Measurements from ENCODE around the gene SLC2A9.
A peak's percentile ranks its signal among the peaks of the same experiment; 100 is the strongest.
"Not testable (repeated sequence)": the region's sequence is repeated elsewhere in the genome, so short reads cannot be mapped to it uniquely, and the experiment has no call there.

The SLC2A9 gene

DNA sequence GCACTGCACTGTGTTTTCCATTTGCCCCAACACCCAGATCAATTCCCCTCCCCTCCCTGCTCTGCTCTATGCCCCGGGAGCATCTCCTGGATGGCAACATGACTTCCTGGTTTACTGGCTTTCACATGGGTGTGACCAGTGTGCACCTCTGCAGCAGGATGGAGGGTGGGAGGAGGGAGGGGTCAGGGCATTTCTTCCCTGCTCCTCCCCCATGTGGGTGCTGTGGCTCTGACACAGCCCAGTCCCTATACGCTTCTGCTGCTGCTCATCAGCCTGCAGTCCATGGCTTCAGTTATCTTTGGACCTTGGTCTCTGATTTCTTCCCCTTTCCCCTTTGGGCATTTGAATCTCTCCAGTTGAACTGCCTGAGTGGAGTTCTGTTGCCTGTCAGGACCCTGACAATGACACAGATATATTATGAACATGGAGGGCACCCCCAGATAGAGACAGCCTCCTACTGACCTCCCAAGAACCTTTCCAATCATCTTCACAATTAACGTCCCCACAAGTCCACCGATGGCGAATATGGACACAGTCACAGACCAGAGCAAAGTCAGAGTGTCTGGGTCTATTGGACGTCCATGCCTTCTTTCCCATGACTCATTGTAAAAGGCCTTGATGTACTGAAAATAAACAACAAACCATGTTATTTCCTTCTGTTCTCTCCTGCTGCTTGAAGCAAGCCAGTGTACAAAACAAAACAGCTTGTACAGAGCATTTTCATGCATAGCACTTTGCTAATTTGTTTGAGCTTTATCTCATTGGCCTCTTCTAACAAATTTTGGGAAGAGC, 24.8 kb downstream of the SLC2A9 start:
- no peak overlapping the region for H3K27ac ChIP-seq (ENCODE audit: low read depth, low read length)
- H3K4me1 ChIP-seq (ENCODE audit: control insufficient read depth, insufficient read depth, low read length, unreplicated experiment): peaks cover 16% of the 10 kb centered on the region
- no peaks in the 10 kb centered on the region for H3K36me3 ChIP-seq (ENCODE audit: insufficient read depth, low read length)
- H3K79me2 ChIP-seq (ENCODE audit: control insufficient read depth, insufficient read depth, low read length, unreplicated experiment): no peaks in the 10 kb centered on the region
- peak overlapping the region; percentile 4 for H2AFZ ChIP-seq (ENCODE audit: low read length, unreplicated experiment)
- H3K27me3 ChIP-seq (ENCODE audit: insufficient read depth, low read length): no peaks in the 10 kb centered on the region
- no peak overlapping the region for H3K4me3 ChIP-seq (ENCODE audit: low read depth, low read length)

DNA sequence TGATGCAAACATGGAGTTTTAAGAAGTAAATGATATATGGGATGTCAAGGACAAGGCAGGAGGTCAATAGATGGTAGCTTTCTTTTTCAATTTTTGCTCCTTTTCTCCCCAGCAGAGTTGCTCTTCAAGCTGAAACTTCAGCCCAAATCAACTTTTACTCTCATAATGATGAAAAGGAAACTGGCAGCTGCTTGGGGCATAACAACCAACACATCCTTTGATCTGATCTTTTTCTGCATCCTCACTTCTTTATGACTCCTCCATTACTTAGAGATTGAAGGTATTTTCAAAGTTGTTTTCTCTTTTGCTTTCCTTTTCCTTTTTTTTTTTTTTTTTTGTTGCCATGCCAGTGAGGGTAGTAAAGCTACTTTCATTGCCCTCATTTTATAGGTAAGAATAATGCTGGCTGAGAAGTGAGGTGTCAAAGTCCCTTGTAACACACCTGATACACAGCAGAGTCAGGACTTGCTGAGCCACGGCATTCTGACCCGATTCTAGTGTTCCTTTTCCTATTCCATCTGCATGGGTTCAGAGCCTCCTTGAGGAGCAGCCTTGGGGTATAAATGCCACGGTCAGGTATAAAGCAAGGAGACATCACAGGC, 26.9 kb downstream of the SLC2A9 start:
- H3K36me3 ChIP-seq (ENCODE audit: insufficient read depth, low read length): no peaks in the 10 kb centered on the region
- H3K79me2 ChIP-seq (ENCODE audit: control insufficient read depth, insufficient read depth, low read length, unreplicated experiment): no peaks in the 10 kb centered on the region
- no peak overlapping the region for H3K4me3 ChIP-seq (ENCODE audit: low read depth, low read length)
- H3K27ac ChIP-seq (ENCODE audit: low read depth, low read length): no peak overlapping the region
- H3K4me1 ChIP-seq (ENCODE audit: control insufficient read depth, insufficient read depth, low read length, unreplicated experiment): peaks cover 10% of the 10 kb centered on the region
- H2AFZ ChIP-seq (ENCODE audit: low read length, unreplicated experiment): no peak overlapping the region
- H3K27me3 ChIP-seq (ENCODE audit: insufficient read depth, low read length): no peaks in the 10 kb centered on the region; the same call in 1 of the 2 replicates

DNA sequence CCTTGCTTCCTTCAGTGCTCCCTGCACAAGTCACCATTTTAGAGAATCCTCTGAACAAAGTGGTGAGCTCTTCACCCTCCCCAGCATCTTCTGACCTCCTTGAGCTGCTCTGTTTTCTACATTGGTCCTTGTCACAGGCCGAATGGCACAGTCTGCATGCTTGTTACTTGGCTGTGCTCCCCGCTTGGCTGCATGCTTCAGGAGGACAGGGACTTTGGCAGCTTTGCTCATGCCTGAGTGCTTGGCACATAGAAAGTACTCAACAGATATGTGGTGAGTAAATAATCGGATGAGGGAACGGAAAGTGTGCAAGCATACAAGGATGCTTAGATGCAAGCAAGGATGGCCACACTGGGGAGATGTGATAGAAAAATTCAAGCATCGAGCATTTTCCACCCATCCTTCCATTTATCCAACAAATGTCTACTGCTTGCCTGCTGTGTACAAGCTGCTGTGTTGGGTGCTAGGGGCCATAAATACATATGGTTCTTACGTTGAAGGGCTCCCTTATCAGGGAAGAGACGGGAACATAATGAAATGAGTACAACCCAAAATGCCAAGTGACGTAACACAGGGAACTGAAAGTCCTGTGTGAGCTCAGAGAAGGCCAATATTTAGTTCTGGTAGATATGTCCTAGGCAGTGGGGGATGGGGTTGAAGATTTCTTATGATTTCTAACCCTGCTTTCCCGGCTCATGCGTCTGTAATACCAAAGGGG, 31.2 kb downstream of the SLC2A9 start:
- Histone ChIP-seq H3K36me3 (ENCODE audit: insufficient read depth, low read length) (no peaks in the 10 kb centered on the region), H3K79me2 (ENCODE audit: control insufficient read depth, insufficient read depth, low read length, unreplicated experiment) (no peaks in the 10 kb centered on the region), H3K27ac (ENCODE audit: low read depth, low read length) (no peak overlapping the region)

DNA sequence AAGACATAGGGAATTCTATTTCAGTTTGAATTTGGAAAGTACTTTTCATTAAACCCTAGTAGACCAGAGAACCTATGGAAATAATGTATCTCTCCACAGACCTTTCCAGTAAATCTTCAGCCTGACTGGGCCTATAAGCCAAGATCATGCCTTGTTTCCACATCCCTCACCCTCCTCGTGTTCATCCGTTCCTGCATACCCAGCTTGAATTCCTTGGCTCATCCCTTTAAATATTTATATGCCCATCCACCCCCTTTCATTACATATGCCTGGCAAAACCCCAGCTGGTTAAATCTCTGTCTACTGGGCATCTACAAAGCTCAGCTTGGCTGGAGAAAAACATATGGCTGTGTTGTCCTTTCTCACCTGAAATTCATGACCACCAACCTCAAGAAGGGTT, 32.4 kb downstream of the SLC2A9 start:
- Histone ChIP-seq H3K4me3 (ENCODE audit: low read depth, low read length) (no peak overlapping the region), H3K79me2 (ENCODE audit: control insufficient read depth, insufficient read depth, low read length, unreplicated experiment) (no peaks in the 10 kb centered on the region), H2AFZ (ENCODE audit: low read length, unreplicated experiment) (no peak overlapping the region), H3K27me3 (ENCODE audit: insufficient read depth, low read length) (no peaks in the 10 kb centered on the region; the same call in 1 of the 2 replicates), H3K27ac (ENCODE audit: low read depth, low read length) (no peak overlapping the region), H3K4me1 (ENCODE audit: control insufficient read depth, insufficient read depth, low read length, unreplicated experiment) (no peaks in the 10 kb centered on the region), H3K36me3 (ENCODE audit: insufficient read depth, low read length) (no peaks in the 10 kb centered on the region)

More for the DNA sequence above, 31.2 kb downstream of the SLC2A9 start:
- Histone ChIP-seq H3K4me3 (ENCODE audit: low read depth, low read length) (no peak overlapping the region), H2AFZ (ENCODE audit: low read length, unreplicated experiment) (no peak overlapping the region), H3K4me1 (ENCODE audit: control insufficient read depth, insufficient read depth, low read length, unreplicated experiment) (no peaks in the 10 kb centered on the region), H3K27me3 (ENCODE audit: insufficient read depth, low read length) (no peaks in the 10 kb centered on the region; the same call in 1 of the 2 replicates)

DNA sequence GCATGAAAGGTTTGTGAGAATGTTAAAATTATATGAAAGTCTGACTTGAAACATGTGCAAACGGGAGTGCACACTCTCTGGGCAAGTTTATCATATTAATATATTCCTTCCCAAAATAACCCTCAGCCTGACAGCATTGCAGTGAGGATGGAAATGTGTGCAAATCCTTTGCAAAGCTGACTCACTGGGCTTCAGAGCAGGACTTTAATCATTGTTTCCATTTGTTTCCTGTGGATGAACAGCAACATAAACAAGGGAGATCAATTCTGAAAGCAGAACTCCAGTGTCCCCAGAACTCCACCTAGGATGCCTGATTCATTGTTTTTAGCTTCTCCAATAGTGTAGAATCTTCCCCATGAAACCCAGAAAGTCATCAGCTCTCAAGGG, 32.9 kb downstream of the SLC2A9 start:
- Histone ChIP-seq H3K36me3 (ENCODE audit: insufficient read depth, low read length) (no peaks in the 10 kb centered on the region), H3K27ac (ENCODE audit: low read depth, low read length) (no peak overlapping the region), H3K79me2 (ENCODE audit: control insufficient read depth, insufficient read depth, low read length, unreplicated experiment) (no peaks in the 10 kb centered on the region), H3K27me3 (ENCODE audit: insufficient read depth, low read length) (no peaks in the 10 kb centered on the region; the same call in 1 of the 2 replicates), H3K4me1 (ENCODE audit: control insufficient read depth, insufficient read depth, low read length, unreplicated experiment) (no peaks in the 10 kb centered on the region), H2AFZ (ENCODE audit: low read length, unreplicated experiment) (no peak overlapping the region), H3K4me3 (ENCODE audit: low read depth, low read length) (no peak overlapping the region)

DNA sequence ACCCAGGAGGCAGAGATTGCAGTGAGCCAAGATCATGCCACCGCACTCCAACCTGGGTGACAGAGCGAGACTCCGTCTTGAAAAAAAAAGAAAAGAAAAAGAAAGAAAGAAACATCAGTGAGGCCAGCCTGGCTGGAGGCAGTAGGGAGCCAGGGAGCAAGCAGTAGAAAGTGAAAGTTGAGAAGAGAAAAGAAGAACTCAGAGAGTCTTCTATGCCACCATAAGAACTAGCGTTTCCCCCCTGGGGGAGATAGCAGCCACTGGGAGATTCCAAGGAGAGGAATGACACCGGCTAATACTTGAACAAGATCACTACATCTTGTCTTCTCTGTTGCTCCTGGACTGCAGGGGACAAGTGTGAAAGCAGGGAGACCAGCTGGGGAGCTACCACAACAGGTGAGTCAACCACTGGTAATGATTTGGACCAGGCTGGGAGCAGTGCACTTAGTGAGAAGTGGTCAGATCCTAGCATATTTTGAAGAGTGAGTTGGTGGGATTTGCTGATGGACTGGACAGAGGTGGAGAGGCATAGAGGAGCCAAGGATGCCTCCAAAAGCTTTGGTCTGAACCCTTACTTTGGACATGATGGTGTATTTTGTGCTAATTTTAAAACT, 33.4 kb downstream of the SLC2A9 start:
- Histone ChIP-seq H3K79me2 (ENCODE audit: control insufficient read depth, insufficient read depth, low read length, unreplicated experiment) (no peaks in the 10 kb centered on the region), H3K4me3 (ENCODE audit: low read depth, low read length) (no peak overlapping the region), H2AFZ (ENCODE audit: low read length, unreplicated experiment) (no peak overlapping the region), H3K27me3 (ENCODE audit: insufficient read depth, low read length) (no peaks in the 10 kb centered on the region; the same call in 1 of the 2 replicates), H3K4me1 (ENCODE audit: control insufficient read depth, insufficient read depth, low read length, unreplicated experiment) (no peaks in the 10 kb centered on the region), H3K27ac (ENCODE audit: low read depth, low read length) (no peak overlapping the region), H3K36me3 (ENCODE audit: insufficient read depth, low read length) (no peaks in the 10 kb centered on the region)

DNA sequence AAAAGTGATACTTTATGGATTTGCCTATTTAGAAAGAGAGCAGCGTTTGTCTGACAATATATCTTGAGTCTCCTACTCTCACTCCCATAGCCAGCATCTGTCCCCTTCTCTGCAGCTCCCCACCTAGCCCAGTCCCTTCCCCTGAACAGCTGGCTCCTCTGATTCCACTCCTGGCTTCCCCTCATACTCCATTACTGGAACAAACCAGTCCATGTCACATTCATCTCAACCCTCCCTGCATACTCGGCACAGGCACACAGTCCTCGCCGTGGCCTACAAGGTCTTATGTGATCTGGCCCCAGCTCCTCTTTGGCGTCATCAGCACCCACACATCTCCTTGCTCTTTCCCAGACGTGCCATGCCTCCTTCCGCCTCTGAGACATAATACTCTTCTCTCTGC, 36.7 kb downstream of the SLC2A9 start:
- Histone ChIP-seq H3K36me3 (ENCODE audit: insufficient read depth, low read length) (no peaks in the 10 kb centered on the region), H3K79me2 (ENCODE audit: control insufficient read depth, insufficient read depth, low read length, unreplicated experiment) (no peaks in the 10 kb centered on the region), H3K4me3 (ENCODE audit: low read depth, low read length) (no peak overlapping the region), H3K27ac (ENCODE audit: low read depth, low read length) (no peak overlapping the region), H2AFZ (ENCODE audit: low read length, unreplicated experiment) (no peak overlapping the region), H3K27me3 (ENCODE audit: insufficient read depth, low read length) (no peaks in the 10 kb centered on the region), H3K4me1 (ENCODE audit: control insufficient read depth, insufficient read depth, low read length, unreplicated experiment) (no peaks in the 10 kb centered on the region)

DNA sequence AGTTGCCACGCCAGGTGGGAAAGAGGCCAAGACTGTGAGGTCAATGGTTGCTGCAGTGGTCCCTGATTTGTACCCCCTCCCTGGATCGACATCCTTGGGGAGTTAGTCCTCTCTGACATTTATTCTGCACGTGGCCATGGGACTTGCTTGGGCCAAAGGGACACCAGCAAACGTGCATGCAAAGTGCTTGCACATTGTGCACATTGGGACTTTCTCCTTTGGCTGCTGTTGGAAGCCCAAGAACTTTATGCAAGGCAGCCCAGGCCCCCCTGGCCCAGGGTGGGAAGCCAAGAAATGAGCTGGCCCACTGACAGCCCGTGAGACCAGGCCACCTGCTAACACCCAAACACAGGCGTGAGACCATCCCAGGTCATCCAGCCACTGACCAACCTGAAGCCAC, 38.1 kb downstream of the SLC2A9 start:
- Histone ChIP-seq H3K27me3 (ENCODE audit: insufficient read depth, low read length) (no peaks in the 10 kb centered on the region), H3K36me3 (ENCODE audit: insufficient read depth, low read length) (no peaks in the 10 kb centered on the region), H3K27ac (ENCODE audit: low read depth, low read length) (no peak overlapping the region), H2AFZ (ENCODE audit: low read length, unreplicated experiment) (no peak overlapping the region), H3K4me3 (ENCODE audit: low read depth, low read length) (no peak overlapping the region), H3K4me1 (ENCODE audit: control insufficient read depth, insufficient read depth, low read length, unreplicated experiment) (no peaks in the 10 kb centered on the region), H3K79me2 (ENCODE audit: control insufficient read depth, insufficient read depth, low read length, unreplicated experiment) (no peaks in the 10 kb centered on the region)

DNA sequence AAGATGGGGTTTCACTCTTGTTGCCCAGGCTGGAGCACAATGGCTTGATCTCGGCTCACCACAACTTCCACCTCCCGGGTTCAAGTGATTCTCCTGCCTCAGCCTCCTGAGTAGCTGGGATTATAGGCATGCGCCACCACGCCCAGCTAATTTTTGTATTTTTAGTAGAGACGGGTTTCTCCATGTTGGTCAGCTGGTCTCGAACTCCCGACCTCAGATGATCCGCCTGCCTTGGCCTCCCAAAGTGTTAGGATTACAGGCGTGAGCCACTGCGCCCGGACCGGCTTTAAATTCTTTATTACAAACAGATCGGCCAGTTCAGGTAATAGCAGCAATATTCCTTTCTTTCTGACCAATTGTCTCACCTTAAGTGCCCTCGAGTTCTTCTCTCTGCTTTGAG, 39.4 kb downstream of the SLC2A9 start:
- not testable (repeated sequence) for H2AFZ ChIP-seq (ENCODE audit: low read length, unreplicated experiment); H3K36me3 ChIP-seq (ENCODE audit: insufficient read depth, low read length)

DNA sequence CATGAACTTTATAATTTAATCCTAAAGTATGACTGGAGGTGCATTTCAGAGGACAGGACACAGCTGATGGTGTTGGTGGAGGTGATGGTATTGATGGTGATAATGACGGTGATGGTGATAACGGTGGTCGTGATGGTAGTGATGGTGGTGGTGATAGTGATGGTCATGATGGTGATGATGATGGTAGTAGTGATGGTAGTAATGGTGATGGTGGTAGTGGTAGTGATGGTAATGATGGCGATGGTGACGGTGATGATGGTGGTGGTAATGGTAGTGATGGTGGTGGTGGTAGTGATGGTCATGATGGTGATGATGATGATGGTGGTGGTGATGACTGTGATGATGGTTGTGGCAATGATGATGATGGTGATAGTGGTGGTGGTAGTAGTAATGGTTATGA, 40.4 kb downstream of the SLC2A9 start:
- no peak overlapping the region for H3K4me3 ChIP-seq (ENCODE audit: low read depth, low read length)
- H3K27ac ChIP-seq (ENCODE audit: low read depth, low read length): no peak overlapping the region
- no peaks in the 10 kb centered on the region for H3K36me3 ChIP-seq (ENCODE audit: insufficient read depth, low read length)
- H3K27me3 ChIP-seq (ENCODE audit: insufficient read depth, low read length): no peaks in the 10 kb centered on the region
- no peaks in the 10 kb centered on the region for H3K79me2 ChIP-seq (ENCODE audit: control insufficient read depth, insufficient read depth, low read length, unreplicated experiment)
- H2AFZ ChIP-seq (ENCODE audit: low read length, unreplicated experiment): no peak overlapping the region
- H3K4me1 ChIP-seq (ENCODE audit: control insufficient read depth, insufficient read depth, low read length, unreplicated experiment): no peaks in the 10 kb centered on the region

More for the DNA sequence above, 39.4 kb downstream of the SLC2A9 start:
- not testable (repeated sequence) for H3K4me3 ChIP-seq (ENCODE audit: low read depth, low read length); H3K27me3 ChIP-seq (ENCODE audit: insufficient read depth, low read length); H3K27ac ChIP-seq (ENCODE audit: low read depth, low read length); H3K79me2 ChIP-seq (ENCODE audit: control insufficient read depth, insufficient read depth, low read length, unreplicated experiment); H3K4me1 ChIP-seq (ENCODE audit: control insufficient read depth, insufficient read depth, low read length, unreplicated experiment)

All from ACC112 (cell line).